Uterus (tissue), 4 donors: ENCODE measurements around the gene KIF18B. TPM values are rescaled to one million over a fixed set of nuclear protein-coding genes. Genes with fewer than 3 reads are reported as not detected.
A peak's percentile ranks its signal among the peaks of the same experiment; 100 is the strongest.

Experiments
- DNase-seq, 2 donors: peaks; one replicate each; pipeline ENCODE4 v3.0.0-alpha.2; 2019 to 2020
- H3K27ac ChIP-seq, 2 donors: fragments of 200-600 bp; sonication (generic); 1 replicate in 1 of 2; 2 replicates in 1 of 2; pipeline ENCODE4 v1.5.1; 2016 to 2018
- H3K27me3 ChIP-seq, 2 donors: fragments of 200-600 bp; sonication (generic); one replicate each; pipeline ENCODE4 v1.5.1; 2018 to 2019; ENCODE audit warnings: control low read depth in 1 of 2
- H3K36me3 ChIP-seq, 2 donors: fragments of 200-600 bp; sonication (generic); one replicate each; pipeline ENCODE4 v1.5.1; 2019; ENCODE audit warnings: control low read depth in 1 of 2
- H3K4me1 ChIP-seq, 2 donors: fragments of 200-600 bp; sonication (generic); one replicate each; pipeline ENCODE4 v1.5.1; 2018 to 2019; ENCODE audit warnings: control low read depth in 1 of 2
- H3K4me3 ChIP-seq, 2 donors: fragments of 200-600 bp; sonication (generic); 1 replicate in 1 of 2; 2 replicates in 1 of 2; pipeline ENCODE4 v1.5.1; 2018 to 2019; ENCODE audit warnings: mild to moderate bottlenecking in 1 of 2
- H3K9me3 ChIP-seq, 2 donors: fragments of 200-600 bp; sonication (generic); one replicate each; pipeline ENCODE4 v1.5.1; 2019; ENCODE audit warnings: control low read depth in 1 of 2
- CTCF ChIP-seq, 4 experiments: fragments of 200-600 bp in 2 of 4; fragments of 450-650 bp in 2 of 4; sonication (generic) in 2 of 4; IDR thresholded peaks; one replicate each; pipeline ENCODE4 v1.5.1; 2016 to 2019; ENCODE audit warnings: antibody characterized with exemption in 4 of 4, mild to moderate bottlenecking in 2 of 4, moderate library complexity in 1 of 4
- POLR2A ChIP-seq, 2 donors: fragments of 450-650 bp; IDR thresholded peaks; one replicate each; pipeline ENCODE4 v1.6.1; 2016; ENCODE audit warnings: antibody characterized with exemption in 2 of 2, mild to moderate bottlenecking in 1 of 2, moderate library complexity in 1 of 2
- intact Hi-C: fragments of 100-400 bp; cut with DNase I; formaldehyde crosslinking; loops from one replicate; pipeline ENCODE4 v1.15.1; 2023; ENCODE audit warnings: low total_unique reads
- total RNA-seq, 4 donors: library from RNA; depleted of rRNA in 3 of 4; stranded (reverse); fragments of >200 nt in 3 of 4; gene quantifications; one replicate each; pipeline versions ENCODE4 v1.1.0 to v1.2.4, GENCODE V29; 2014 to 2023
- donor health status: DM: yes; HTN: yes; CAD: no.

The KIF18B gene
- total RNA-seq, 4 donors from 2014 or later, result 4.4 TPM; not detected in 3

- Histone ChIP-seq H3K4me1 (no peaks in the 10 kb centered on the region), H3K36me3 (no peaks in the 10 kb centered on the region), H3K27me3 (no peaks in the 10 kb centered on the region), H3K4me3 (no peak overlapping the region), H3K9me3 (no peaks in the 10 kb centered on the region), H3K27ac (no peak overlapping the region)
- TF ChIP-seq POLR2A (IDR thresholded peaks at IDR 0.05) (no peak), CTCF (IDR thresholded peaks at IDR 0.05) (no peak)
- peak in 1 of 2 donors; percentile 13 for DNase-seq
- intact Hi-C loops, result no loop called here
Measured at GRCh38 chr17:44904001-44904984, 43.3 kb downstream of the KIF18B start.

GRCh38 chr17:44903012-44903685 lies 44.4 kb downstream of the KIF18B start:
- Histone ChIP-seq H3K9me3 (no peaks in the 10 kb centered on the region), H3K36me3 (no peaks in the 10 kb centered on the region), H3K27me3 (no peaks in the 10 kb centered on the region), H3K4me1 (no peaks in the 10 kb centered on the region), H3K4me3 (no peak overlapping the region), H3K27ac (no peak overlapping the region)
- TF ChIP-seq CTCF (IDR thresholded peaks at IDR 0.05) (no peak), POLR2A (IDR thresholded peaks at IDR 0.05) (no peak)
- no peak for DNase-seq
- intact Hi-C loops, result no loop called here

GRCh38 chr17:44902135-44902760 lies 45.3 kb downstream of the KIF18B start:
- intact Hi-C loops, result no loop called here
- no peak overlapping the region for H3K27ac ChIP-seq
- DNase-seq, result no peak

GRCh38 chr17:44901411-44901921 lies 46.1 kb downstream of the KIF18B start:
- Histone ChIP-seq H3K27ac (no peak overlapping the region), H3K4me1 (no peaks in the 10 kb centered on the region), H3K36me3 (no peaks in the 10 kb centered on the region), H3K4me3 (no peak overlapping the region), H3K9me3 (no peaks in the 10 kb centered on the region), H3K27me3 (no peaks in the 10 kb centered on the region)
- no peak for TF ChIP-seq POLR2A (IDR thresholded peaks at IDR 0.05)
- TF ChIP-seq CTCF (IDR thresholded peaks at IDR 0.05), result no peak
- intact Hi-C loops, result no loop called here
- DNase-seq, result no peak

More at GRCh38 chr17:44902135-44902760, 45.3 kb downstream of the KIF18B start:
- no peaks in the 10 kb centered on the region for H3K36me3 ChIP-seq
- H3K4me3 ChIP-seq, result no peak overlapping the region
- TF ChIP-seq POLR2A (IDR thresholded peaks at IDR 0.05) (no peak), CTCF (IDR thresholded peaks at IDR 0.05) (no peak)
- no peaks in the 10 kb centered on the region for H3K9me3 ChIP-seq
- no peaks in the 10 kb centered on the region for H3K27me3 ChIP-seq
- H3K4me1 ChIP-seq, result no peaks in the 10 kb centered on the region
